Activated naive CD8-positive, alpha-beta T cell treated with anti-CD3 and anti-CD28 coated beads, Interleukin-2, amount 50 U/mL, for 24 hours (primary cell): ENCODE results near the gene TLE2.

Experiments
- ATAC-seq: fragments of 150-1000 bp; cut with Tn5 transposase; one replicate; pipeline ENCODE4 v1.10.0; 2021
- DNase-seq: peaks from one replicate; pipeline ENCODE4 v3.0.0; 2021
- H3K27ac Mint-ChIP-seq: one replicate; pipeline ENCODE4 v1.8.0; 2021; ENCODE audit warnings: mild to moderate bottlenecking, mixed read lengths
- H3K27me3 Mint-ChIP-seq: one replicate; pipeline ENCODE4 v1.8.0; 2021; ENCODE audit warnings: mixed read lengths
- H3K36me3 Mint-ChIP-seq: one replicate; pipeline ENCODE4 v1.8.0; 2021; ENCODE audit warnings: low read depth, mixed read lengths
- H3K4me1 Mint-ChIP-seq: one replicate; pipeline ENCODE4 v1.8.0; 2021; ENCODE audit warnings: mixed read lengths
- H3K4me3 Mint-ChIP-seq: one replicate; pipeline ENCODE4 v1.8.0; 2021; ENCODE audit warnings: mild to moderate bottlenecking, moderate library complexity, mixed read lengths
- H3K9me3 Mint-ChIP-seq: one replicate; pipeline ENCODE4 v1.8.0; 2021; ENCODE audit warnings: mixed read lengths

Gene TLE2

GRCh38 chr19:2957160-2957559, 71.9 kb downstream of the TLE2 start:
- Mint-ChIP-seq H3K27ac (no peak overlapping the region), H3K27me3 (no peaks in the 10 kb centered on the region), H3K4me3 (no peak overlapping the region), H3K36me3 (no peaks in the 10 kb centered on the region), H3K4me1 (peaks cover 3% of the 10 kb centered on the region), H3K9me3 (no peaks in the 10 kb centered on the region)
- no peak for ATAC-seq
- no peak for DNase-seq

DNA sequence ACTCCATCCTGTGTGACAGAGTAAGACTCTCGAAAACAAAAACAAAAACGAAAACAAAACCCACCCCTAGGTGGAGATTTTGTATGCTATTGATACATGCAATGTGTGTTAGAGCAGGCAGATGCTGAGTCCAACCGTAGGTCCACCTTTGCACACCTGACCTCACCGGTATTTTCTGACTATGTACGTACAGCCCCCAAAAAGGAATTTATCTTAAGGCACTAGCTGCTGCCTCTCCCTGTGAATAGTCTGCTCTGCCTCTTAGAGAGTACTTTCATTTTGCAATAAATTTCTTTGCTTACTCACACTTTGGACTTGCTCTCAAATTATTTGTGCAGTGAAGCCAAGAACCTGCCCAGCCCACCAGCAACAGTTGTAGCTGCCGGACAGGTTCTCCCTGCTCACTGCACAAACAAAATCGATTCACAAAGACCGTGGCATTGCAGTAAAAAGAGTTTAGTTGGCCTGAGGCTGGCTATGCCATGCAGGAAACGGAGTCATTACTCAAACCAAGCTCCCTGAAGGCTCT, 76.1 kb downstream of the TLE2 start:
- Mint-ChIP-seq H3K36me3 (peaks cover 5% of the 10 kb centered on the region), H3K4me3 (no peak overlapping the region), H3K27ac (no peak overlapping the region), H3K4me1 (peaks cover 22% of the 10 kb centered on the region), H3K27me3 (no peaks in the 10 kb centered on the region), H3K9me3 (no peaks in the 10 kb centered on the region)
- ATAC-seq (no peak), DNase-seq (no peak)

- Mint-ChIP-seq H3K4me3 (peak overlapping the region; percentile 93), H3K36me3 (peaks cover 7% of the 10 kb centered on the region), H3K4me1 (peaks cover 27% of the 10 kb centered on the region), H3K9me3 (no peaks in the 10 kb centered on the region), H3K27me3 (no peaks in the 10 kb centered on the region), H3K27ac (peak overlapping the region; percentile 94)
- DNase-seq = peak; percentile 100
- peak; percentile 99 for ATAC-seq
Observed at GRCh38 chr19:2950286-2951124, 78.6 kb downstream of the TLE2 start.

- DNase-seq = peak; percentile 15
Observed at GRCh38 chr19:2949939-2950285, 79.2 kb downstream of the TLE2 start.

More at GRCh38 chr19:2949939-2950285, 79.2 kb downstream of the TLE2 start:
- peaks cover 31% of the 10 kb centered on the region for H3K4me1 Mint-ChIP-seq
- no peaks in the 10 kb centered on the region for H3K27me3 Mint-ChIP-seq
- peak overlapping the region; percentile 93 for H3K4me3 Mint-ChIP-seq
- peak; percentile 2 for ATAC-seq
- H3K9me3 Mint-ChIP-seq = no peaks in the 10 kb centered on the region
- peak overlapping the region; percentile 94 for H3K27ac Mint-ChIP-seq
- peaks cover 7% of the 10 kb centered on the region for H3K36me3 Mint-ChIP-seq
